GM15510 (cell line): ENCODE results near the gene TRIP10.

Experiments
- POLR2A ChIP-seq: IDR thresholded peaks from 3 replicates; pipeline ENCODE4 v1.6.1; 2011; ENCODE audit warnings: borderline replicate concordance; ENCODE audit not compliant: insufficient read length; ENCODE audit errors: extremely low read depth

The TRIP10 gene

DNA sequence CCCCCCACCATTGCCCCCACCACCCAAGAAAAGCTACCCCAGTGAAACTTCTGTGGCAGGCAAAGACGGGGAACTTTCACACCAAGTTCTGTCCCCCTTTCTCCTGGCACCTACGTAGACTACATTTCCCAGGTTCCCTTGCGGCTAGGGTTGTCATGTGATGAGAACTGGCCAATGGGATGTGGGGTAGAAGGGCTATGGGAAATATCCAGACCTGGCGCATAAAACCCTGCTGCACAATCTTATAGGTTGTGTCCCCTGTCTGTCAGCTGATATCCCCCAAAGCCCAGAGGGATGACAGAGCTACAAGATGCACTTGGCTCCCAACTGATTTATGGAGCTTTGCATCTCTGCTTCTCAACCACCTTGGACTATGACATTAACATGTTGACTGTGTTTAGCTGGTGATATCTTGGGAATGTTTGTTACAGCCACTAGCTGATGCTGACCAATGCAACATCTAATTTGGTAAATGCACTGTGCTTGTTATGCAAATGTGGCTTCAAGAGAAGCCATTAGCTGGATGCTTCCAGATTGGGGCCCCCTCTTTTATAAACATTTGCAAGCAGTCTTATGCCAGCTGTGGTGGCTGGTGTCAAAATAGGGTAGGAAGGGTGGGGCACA is 21.7 kb downstream of the TRIP10 start:
- TF ChIP-seq POLR2A: no peak

DNA sequence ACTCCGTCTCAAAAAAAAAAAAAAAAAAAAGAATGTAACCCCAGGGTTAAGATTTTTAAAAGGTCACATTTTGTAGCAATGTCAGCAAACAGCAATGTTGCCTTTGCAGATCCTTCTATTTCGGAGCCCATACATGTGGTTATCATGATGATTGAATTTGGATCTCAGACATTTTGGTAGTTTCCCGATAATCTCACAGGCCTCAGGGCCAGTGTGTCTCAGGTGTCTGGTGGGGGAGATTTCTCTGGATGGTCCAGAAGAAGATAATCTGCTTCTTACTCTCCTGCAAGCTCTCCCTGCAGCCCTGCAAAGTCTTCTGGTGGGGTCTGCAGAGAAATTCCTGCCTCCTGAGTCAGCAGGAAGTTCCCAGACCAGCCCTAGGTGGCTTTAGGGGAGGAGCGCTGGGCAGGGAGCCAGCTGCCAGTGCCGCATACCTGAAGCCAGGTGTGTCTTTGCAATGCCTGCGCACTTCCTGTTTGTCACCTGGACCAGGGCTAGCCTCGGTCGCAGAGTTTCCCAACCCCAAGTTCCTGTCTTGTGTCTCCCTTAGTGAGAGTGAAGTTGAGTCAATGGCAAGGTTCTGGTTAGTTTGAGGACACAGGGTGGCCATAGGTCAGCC is 26.4 kb downstream of the TRIP10 start:
- TF ChIP-seq POLR2A: no peak

DNA sequence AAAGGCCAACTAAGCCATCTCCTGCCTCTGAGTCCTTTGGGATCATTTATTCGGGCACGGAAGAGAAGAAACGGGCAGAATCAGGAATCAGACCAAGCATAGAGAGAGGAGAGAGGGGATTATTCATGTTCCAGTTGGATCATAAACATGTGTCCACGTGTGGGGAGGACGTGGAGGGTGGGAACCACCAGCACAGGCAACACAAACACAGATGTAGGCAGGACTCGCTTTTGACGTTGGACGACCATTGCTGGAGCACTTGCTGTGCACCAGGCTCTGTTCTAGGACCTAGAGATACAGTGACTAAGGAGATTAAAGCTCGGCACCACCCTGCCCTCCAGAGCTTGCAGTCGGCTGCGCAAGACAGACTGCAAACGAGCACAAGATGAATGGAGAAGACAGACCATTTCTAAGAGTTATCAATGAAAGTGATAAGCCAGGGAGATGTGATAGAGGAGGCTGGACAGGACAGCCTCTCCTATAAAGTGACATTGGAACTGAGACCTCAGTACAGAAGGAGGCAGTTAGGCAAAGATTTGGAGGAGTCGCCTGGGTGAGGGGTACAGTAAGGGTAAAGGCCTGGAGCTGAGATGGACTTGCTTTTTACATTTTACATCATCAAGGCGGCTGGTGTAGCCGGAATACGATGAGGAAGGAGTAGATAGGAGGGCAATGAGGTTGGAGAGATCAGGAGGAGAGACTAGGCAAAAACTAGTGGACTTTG is 27.0 kb downstream of the TRIP10 start:
- TF ChIP-seq POLR2A: no peak

DNA sequence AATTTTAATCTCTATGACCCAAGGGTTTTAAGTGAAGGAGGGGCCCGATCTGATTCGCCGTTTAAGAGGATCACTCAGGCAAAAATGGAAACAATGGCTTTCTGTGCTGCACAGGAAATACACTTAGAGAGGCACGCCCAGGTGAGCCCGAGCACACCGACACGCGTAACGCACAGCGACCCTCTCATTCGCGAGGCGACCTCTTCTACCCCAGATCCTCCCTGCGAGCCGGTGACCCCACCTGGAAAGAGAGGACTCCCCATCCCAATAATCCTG is 27.5 kb downstream of the TRIP10 start:
- no peak for TF ChIP-seq POLR2A

DNA sequence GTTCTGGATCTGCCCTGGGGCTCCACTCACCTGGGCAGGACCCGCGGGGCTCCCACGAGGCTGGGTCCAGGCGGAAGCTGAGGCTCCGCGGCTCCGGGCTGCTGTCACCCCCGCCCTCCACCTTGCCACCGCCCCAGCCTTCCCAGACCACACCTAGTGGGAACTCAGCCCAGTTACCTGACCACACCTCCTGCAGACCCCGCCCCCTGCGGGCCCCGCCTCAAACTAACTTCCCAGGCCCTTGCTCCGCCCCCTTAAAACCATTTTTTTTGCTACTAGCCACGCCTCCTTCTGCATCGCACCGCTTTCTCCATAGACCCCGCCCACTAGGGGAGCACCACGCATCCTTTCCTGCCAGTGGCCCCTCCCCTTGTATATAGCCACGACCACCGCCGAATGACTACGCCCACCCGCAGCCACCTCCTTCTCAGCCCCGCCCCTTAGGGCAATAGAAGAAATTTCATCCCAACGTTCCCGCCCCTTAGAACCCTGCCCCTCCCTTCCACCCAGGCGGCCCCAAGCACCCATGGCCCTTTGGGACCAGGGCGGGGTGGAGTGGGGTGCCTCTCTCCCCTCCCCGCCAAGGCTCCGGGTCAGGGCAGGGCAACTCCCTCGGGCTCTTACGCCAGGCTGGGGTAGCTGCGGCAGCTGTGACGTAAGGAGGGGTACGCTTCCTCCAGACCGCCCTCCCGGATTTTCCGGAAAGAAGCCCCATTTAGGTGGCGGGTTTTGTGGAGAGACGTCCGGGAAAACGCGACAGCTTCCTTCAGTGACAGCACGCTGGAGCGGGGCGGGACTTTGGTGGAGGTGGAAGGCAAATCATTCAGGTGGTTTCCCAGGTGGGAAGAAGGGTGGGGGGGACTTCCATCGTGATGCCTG is 28.1 kb downstream of the TRIP10 start, which contains the start of gene SH2D3A:
TSS of gene SH2D3A (minus strand) at position 79 of the 879 bp plus-strand sequence. CDS start 3,687 bp downstream, outside the sequence.
- peak; percentile 58 for TF ChIP-seq POLR2A

DNA sequence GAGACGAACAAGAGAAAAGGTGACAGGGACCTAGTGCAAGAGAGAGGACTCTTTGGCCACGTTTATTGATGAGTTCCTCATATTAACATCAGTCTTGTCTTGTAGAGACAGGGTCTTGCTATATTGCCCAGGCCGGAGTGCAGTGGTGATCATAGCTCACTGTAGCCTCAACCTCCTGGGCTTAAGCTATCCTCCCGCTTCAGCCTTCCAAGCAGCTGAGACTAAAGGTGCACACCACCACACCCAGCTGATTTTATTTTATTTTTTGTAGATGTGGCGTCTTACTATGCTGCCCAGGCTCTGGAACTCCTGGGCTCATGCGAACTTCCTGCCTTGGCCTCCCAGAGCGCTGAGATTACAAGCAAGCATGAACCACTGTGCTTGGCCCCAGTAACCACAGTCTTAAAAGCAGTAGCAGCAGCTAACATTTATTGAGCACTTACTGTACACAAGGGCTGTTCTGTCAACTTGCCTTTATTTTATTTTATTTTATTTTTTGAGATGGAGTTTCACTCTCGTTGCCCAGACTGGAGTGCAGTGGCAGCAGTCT is 28.8 kb downstream of the TRIP10 start:
- no peak for TF ChIP-seq POLR2A

DNA sequence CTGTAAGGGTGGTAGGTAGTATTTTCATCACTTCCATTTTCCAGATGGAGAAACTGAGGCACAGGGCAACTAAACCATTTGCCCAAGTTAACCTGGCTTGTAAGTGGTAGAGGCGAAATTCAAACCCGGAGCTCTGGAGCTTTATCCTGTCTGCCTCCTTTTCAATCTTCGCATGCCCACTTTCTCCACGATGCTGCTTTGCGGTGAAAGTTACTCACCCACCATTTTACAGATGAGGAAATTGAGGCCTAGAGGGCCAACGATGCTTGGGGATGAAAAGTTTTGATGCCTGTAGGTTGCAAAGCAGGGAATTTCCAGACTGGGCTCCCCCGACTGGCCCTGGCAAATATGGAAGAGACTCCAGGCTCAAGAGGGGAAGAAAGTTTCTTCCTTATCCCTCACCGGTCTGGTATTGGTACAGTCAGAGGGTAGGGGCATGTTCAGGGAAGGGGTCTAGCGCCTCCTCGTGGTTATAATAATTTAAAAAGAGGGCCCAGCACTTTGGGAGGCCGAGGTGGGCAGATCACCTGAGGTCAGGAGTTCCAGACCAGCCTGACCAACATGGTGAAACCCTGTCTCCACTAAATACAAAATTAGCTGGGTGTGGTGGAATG is 29.6 kb downstream of the TRIP10 start:
- TF ChIP-seq POLR2A: no peak

DNA sequence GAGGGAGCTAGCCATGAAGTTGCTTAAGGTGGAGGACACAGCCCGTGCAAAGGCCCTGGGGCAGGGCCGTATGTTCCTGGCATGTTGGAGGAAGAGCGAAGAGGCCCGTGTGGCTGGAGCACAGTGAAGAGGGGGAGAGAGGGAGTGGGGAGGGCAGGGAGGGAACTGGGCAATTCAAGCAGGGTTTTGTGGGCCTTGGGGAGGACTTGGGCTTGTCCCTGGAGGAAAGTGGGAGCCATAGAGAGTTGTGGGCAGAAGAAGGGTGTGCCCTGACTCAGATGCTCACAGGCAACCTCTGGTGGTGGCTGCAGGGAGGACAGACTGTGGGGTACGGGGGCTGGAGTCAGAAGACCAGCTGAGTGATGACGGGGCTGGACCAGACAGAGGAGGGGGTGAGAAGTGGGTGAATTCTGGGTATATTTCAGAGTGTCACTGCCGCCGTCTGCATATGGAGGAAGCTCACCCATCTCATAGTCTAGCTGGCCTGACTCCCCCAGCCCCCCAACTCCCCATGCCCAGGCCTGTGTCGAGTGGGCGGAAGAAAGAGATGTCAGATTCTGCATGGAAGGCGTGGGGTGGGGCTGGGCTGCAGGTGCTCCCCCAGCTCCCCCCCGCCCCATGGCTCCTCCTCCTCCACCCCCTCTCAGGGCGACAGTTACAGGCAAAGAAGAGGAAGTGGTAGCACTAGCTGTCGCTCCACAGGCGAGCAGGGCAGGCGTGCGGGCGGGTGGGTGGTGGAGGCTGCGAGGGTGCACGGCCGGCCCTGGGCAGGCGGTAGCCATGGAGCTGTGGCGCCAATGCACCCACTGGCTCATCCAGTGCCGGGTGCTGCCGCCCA is 32.8 kb downstream of the TRIP10 start, which contains the start of gene VAV1:
TSS of gene VAV1 (plus strand) at position 681 of the 838 bp plus-strand sequence. CDS start at position 781, 100 bp downstream.
- TF ChIP-seq POLR2A: peak; percentile 91

DNA sequence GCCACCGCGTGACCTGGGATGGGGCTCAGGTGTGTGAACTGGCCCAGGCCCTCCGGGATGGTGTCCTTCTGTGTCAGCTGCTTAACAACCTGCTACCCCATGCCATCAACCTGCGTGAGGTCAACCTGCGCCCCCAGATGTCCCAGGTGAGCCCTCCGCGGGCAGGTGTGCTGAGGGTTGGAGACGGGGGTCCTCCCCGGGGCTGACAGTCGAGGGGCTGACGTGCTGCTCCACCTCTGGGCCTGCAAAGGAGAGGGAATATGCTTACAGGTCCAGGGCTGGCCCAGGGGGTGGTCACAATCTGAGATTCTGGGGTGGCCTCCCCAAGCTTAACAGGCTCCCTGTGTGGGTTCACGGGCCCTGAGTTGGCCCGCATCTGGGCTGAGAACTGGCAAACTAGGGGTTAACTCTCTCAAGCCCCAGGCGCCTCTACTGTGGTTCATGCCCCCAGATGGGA is 33.4 kb downstream of the TRIP10 start:
- no peak for TF ChIP-seq POLR2A

DNA sequence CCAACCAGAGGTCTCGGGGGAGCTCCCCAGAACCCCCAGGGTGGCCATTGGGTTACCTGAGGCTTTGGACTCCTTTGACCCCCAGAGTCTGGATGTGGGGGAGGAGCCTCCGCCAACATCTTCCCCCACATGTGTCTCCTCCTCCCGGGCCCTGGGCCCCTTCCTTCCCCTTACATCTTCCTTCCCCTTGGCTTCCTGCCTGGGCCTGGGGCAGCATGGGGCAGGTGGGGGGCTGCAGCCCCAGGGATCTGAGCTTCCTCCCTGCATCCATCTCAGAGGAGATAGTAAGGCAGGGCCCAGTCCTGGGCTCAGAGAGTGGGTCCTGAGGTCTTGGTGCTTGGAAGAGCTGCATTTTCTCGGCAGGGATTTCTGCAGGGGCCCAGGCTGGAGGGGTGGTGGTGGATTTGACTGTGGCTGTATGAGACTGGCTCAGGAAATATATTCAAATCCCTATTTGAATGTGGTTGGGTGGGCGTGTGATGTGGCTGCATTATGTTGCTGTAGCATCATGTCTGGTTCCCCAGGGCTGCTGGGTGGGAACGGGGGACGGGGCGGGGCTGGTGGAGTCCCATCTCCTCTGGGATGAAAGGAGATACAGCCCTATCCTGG is 33.9 kb downstream of the TRIP10 start:
- peak; percentile 39 for TF ChIP-seq POLR2A

DNA sequence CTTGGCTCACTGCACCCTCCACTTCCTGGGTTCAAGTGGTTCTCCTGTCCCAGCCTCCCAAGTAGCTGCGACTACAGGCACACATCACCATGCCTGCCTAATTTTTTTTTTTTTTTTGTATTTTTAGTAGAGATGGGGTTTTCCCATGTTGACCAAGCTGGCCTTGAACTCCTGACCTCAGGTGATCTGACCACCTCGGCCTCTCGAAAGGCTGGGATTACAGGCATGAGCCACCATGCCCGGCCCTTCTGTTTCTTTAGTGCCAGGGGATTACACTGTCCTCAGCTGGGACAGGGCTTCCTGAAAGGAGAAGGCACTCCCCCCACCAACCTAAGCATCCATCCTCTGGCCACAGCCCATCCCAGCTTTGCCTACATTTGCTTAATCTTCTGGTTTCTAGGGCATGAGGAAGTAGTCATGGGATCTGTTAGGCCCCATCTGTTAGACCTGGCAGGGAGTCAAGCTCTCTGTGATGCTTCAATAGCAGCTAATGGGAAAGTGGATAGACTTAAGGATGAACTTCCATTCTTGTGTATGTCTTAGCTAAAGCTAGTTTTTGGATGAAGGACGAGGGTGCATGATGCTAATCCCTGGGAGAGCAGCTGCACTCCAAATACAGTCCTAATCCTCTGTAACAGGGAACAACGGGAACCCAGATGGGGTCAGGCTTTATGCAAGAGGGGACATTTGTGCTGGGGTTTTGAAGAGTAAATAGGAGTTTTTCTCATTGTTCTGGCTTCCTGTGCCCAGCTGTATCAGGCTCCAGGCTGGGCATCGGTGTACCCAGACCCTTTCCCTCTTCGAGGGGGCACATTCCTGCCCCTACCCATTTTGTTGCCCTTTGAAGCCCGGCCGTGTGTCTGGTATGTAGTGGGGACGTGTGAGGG is 35.6 kb downstream of the TRIP10 start:
- no peak for TF ChIP-seq POLR2A

DNA sequence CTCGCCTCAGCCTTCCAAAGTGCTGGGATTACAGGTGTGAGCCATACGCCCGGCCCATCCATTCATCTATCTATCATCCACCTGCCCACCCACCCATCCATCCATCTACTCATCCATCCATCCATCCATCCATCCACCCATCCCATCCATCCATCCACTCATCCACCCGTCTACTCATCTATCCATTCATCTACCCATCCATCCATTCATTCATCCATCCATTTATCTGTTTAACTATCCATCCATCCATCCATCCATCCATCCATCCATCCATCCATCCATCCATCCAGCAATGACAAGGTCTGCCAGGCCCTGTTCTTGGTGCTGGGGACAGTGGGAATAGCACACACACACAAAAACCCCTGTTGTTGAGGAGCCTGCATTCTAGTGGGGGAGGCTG is 37.5 kb downstream of the TRIP10 start:
- TF ChIP-seq POLR2A: no peak

DNA sequence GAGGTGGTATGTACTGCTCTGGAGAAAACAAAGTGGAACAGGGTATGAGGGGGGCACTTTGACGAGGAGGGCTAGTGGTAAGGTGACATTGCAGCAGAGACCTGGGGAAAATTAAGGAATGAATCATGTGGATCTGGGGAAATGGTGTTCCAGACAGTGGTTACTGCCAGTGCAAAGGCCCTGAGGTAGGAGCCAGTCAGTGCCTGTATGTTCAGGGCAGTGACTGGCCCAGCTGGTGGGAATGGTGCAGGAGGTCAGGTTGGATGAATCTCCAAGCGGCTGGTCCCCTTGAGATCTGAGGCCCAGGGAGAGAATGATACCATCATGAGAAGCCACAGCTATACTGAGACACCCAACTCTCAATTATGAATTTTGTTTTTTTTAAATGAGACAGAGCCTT is 38.0 kb downstream of the TRIP10 start:
- no peak for TF ChIP-seq POLR2A

DNA sequence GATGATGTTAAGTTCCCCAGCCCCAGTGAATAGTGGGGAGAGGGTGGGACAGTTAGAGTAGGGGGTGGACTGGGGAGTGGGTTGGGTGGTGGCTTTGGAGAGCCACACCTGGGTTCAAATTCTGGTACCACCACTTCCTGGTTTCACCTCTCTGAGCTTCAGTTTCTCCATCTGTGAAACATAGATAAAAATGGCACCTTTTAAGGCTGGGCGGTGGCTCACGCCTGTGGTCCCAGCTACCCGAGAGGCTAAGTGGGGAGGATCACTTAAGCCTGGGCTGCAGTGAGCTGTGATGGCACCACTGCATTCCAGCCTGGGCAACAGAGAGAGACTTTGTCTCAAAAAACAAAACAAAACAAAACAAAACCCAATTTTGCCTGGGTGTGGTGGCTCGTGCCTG is 38.9 kb downstream of the TRIP10 start:
- TF ChIP-seq POLR2A: no peak
